KMS-11 (cell line): Measurements from ENCODE around the gene KRT38.

Experiments used
- H2AFZ ChIP-seq: fragments of 200-600 bp; sonication (generic); 2 replicates; pipeline ENCODE4 v1.6.1; 2016; ENCODE audit warnings: antibody characterized with exemption, mixed run types, low read depth
- H3K27ac ChIP-seq: fragments of 200-600 bp; sonication (generic); 2 replicates; pipeline ENCODE4 v1.6.1; 2016; ENCODE audit warnings: mild to moderate bottlenecking, mixed run types
- H3K27me3 ChIP-seq: fragments of 200-600 bp; sonication (generic); 2 replicates; pipeline ENCODE4 v1.6.1; 2017; ENCODE audit warnings: mild to moderate bottlenecking, low read depth, mixed run types, moderate library complexity; ENCODE audit not compliant: insufficient read depth
- H3K36me3 ChIP-seq: fragments of 200-600 bp; sonication (generic); 2 replicates; pipeline ENCODE4 v1.6.1; 2017; ENCODE audit warnings: mild to moderate bottlenecking, mixed run types; ENCODE audit not compliant: insufficient read depth
- H3K4me1 ChIP-seq: fragments of 200-600 bp; sonication (generic); 2 replicates; pipeline ENCODE4 v1.6.1; 2016; ENCODE audit warnings: mild to moderate bottlenecking, low read depth, mixed run types; ENCODE audit not compliant: poor library complexity, severe bottlenecking
- H3K4me2 ChIP-seq: fragments of 200-600 bp; sonication (generic); 2 replicates; pipeline ENCODE4 v1.7.0; 2016; ENCODE audit warnings: mild to moderate bottlenecking, mixed run types
- H3K4me3 ChIP-seq: fragments of 200-600 bp; sonication (generic); IDR thresholded peaks from 2 replicates; pipeline ENCODE4 v1.6.1; 2017; ENCODE audit warnings: low read depth, low read length, mixed read lengths; ENCODE audit not compliant: insufficient read depth
- H3K79me2 ChIP-seq: fragments of 200-600 bp; sonication (generic); 2 replicates; pipeline ENCODE4 v1.6.1; 2016; ENCODE audit warnings: low read depth, mixed run types; ENCODE audit not compliant: insufficient read depth
- H3K9ac ChIP-seq: fragments of 200-600 bp; sonication (generic); 2 replicates; pipeline ENCODE4 v1.6.1; 2016; ENCODE audit warnings: mild to moderate bottlenecking, mixed run types
- H4K20me1 ChIP-seq: fragments of 200-600 bp; sonication (generic); 2 replicates; pipeline ENCODE4 v1.6.1; 2016; ENCODE audit warnings: mild to moderate bottlenecking, mixed run types; ENCODE audit not compliant: insufficient read depth
- TF ChIP-seq, protein P1 (sequence below): fragments of 200-600 bp; sonication (generic); conservative IDR thresholded peaks from 2 replicates; pipeline ENCODE4 v1.6.1; 2017; ENCODE audit warnings: low read depth, mild to moderate bottlenecking, antibody characterized with exemption, low read length, moderate library complexity, mixed read lengths

KRT38 gene

DNA sequence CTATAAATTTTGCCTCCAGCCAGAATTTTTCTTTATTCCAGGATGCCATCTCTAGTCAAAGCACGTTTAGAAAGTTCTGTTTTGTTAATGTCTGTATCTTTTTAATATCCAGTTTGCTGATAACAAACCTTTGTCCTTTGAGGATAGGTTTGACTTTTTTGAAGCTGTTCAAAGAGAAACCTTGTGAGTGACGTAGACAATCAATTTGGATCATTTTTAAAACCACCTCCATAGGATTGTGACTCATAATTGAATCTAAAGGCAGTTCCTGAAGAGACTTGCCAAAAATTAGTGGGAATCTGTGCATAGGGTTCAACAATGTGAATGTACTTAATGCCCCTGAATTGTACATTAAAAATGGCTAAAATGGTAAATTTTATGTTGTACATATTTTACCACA lies 49.2 kb downstream of the KRT38 start:
- Histone ChIP-seq H3K27me3 (no peaks in the 10 kb centered on the region), H3K4me1 (no peaks in the 10 kb centered on the region), H2AFZ (no peak overlapping the region), H4K20me1 (no peaks in the 10 kb centered on the region), H3K4me2 (no peak overlapping the region), H3K4me3 (no peak overlapping the region), H3K9ac (no peak overlapping the region), H3K36me3 (no peaks in the 10 kb centered on the region), H3K79me2 (no peaks in the 10 kb centered on the region), H3K27ac (no peak overlapping the region)
- TF ChIP-seq, protein P1, sequence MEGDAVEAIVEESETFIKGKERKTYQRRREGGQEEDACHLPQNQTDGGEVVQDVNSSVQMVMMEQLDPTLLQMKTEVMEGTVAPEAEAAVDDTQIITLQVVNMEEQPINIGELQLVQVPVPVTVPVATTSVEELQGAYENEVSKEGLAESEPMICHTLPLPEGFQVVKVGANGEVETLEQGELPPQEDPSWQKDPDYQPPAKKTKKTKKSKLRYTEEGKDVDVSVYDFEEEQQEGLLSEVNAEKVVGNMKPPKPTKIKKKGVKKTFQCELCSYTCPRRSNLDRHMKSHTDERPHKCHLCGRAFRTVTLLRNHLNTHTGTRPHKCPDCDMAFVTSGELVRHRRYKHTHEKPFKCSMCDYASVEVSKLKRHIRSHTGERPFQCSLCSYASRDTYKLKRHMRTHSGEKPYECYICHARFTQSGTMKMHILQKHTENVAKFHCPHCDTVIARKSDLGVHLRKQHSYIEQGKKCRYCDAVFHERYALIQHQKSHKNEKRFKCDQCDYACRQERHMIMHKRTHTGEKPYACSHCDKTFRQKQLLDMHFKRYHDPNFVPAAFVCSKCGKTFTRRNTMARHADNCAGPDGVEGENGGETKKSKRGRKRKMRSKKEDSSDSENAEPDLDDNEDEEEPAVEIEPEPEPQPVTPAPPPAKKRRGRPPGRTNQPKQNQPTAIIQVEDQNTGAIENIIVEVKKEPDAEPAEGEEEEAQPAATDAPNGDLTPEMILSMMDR, result no peak

DNA sequence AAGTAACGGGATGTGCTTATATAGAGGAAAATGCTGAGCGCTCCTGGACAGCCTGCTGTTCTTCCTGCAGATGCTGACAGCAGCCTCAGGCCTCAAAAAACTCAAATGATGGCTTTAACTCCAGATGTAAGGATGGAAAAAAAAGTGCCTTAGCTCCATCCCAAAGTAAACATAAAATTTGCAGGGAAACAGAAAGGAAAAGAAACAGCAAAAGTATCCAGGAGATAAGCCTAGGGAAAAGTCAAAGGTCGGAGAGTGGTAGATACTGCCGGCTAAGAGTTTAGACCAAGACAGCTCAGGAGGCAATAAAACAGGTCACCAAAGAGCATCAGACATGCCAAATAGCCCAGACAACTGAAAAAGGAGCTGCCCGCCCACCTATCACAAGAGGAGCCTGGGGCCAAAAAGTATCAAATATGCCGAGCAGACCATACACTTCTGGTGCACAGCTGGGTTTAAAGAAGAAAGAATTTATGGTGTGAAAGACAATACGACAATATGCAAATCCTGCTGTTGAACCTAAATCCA lies 50.3 kb downstream of the KRT38 start:
- no peaks in the 10 kb centered on the region for H3K4me1 ChIP-seq
- no peak overlapping the region for H3K27ac ChIP-seq
- TF ChIP-seq, protein P1, result no peak
- no peaks in the 10 kb centered on the region for H3K79me2 ChIP-seq
- H4K20me1 ChIP-seq, result no peaks in the 10 kb centered on the region
- no peak overlapping the region for H3K9ac ChIP-seq
- H3K4me2 ChIP-seq, result no peak overlapping the region
- no peak overlapping the region for H2AFZ ChIP-seq
- H3K36me3 ChIP-seq, result no peaks in the 10 kb centered on the region
- H3K27me3 ChIP-seq, result no peaks in the 10 kb centered on the region
- no peak overlapping the region for H3K4me3 ChIP-seq

DNA sequence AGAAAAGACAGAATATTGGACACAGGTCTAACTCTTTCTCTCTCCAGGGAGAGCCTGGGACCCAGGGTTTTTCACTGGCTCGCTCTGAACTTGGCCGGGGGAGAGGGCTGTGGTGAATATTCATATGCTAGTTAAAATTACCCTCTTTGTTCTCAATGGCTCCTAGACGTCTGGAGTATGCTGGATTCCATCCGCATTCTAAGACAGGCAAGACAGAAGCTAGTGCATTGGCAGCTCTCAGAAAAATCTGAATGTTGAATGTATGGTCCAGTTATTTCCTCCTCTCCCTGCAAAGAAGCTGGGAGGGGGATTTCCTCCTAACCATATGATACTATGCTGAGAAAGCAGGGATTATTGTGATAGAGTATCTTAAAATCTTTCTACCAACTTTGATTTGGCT lies 53.1 kb downstream of the KRT38 start:
- Histone ChIP-seq H4K20me1 (no peaks in the 10 kb centered on the region), H3K36me3 (no peaks in the 10 kb centered on the region), H3K27ac (no peak overlapping the region), H3K79me2 (no peaks in the 10 kb centered on the region), H3K4me2 (no peak overlapping the region), H3K9ac (no peak overlapping the region), H3K4me1 (no peaks in the 10 kb centered on the region), H2AFZ (no peak overlapping the region), H3K27me3 (no peaks in the 10 kb centered on the region), H3K4me3 (no peak overlapping the region)
- TF ChIP-seq, protein P1, result no peak

DNA sequence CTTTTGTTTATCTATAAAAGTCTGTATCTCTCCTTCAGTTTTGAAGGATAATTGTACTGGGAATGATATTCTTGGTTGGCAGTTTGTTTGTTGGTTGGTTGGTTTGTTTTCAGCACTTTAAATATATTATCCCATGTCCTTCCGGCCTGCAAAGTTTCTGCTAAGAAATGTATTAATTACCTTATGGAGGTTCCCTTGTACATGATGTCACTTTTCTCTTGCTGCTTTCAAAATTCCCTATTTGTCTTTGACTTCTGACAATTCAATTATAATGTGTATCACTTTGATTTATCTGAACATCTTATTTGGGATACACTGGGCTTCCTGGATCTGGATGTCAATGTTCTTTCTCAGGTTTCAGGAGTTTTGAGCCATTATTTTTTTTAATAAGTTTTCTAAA lies 54.6 kb downstream of the KRT38 start:
- Histone ChIP-seq H3K4me1 (no peaks in the 10 kb centered on the region), H2AFZ (no peak overlapping the region), H3K79me2 (no peaks in the 10 kb centered on the region), H3K36me3 (no peaks in the 10 kb centered on the region), H3K4me3 (no peak overlapping the region), H3K27me3 (no peaks in the 10 kb centered on the region), H4K20me1 (no peaks in the 10 kb centered on the region), H3K27ac (no peak overlapping the region), H3K9ac (no peak overlapping the region), H3K4me2 (no peak overlapping the region)
- TF ChIP-seq, protein P1, result no peak
